Endothelial cell of umbilical vein (primary cell): ENCODE measurements around the gene NPAS1. TPM values are rescaled to one million over a fixed set of nuclear protein-coding genes. Genes with fewer than 3 reads are reported as not detected.

Source experiments
- BruUV-seq: library from RNA; stranded (reverse); fragments of 400-500 nt; replicated peaks from 2 replicates; lab custom pipeline; 2021; lab: Mats Ljungman, UMichigan
- CTCF ChIA-PET: fragments of 300-600, 350-600 bp; sonication (Branson Sonifier 250); formaldehyde crosslinking; loops from one replicate; lab custom pipeline; 2021; ENCODE audit warnings: antibody characterized with exemption, inconsistent platforms; lab: Charles Lee
- POLR2A ChIA-PET: fragments of 300-600, 350-600 bp; sonication (Branson Sonifier 250); formaldehyde crosslinking; loops from one replicate; lab custom pipeline; 2021; ENCODE audit warnings: antibody characterized with exemption, inconsistent platforms; lab: Charles Lee
- DNase-seq: peaks from one replicate; pipeline ENCODE4 v3.0.0-alpha.2; 2011; ENCODE audit warnings: low read depth, low spot score
- FAIRE-seq: peaks from 2 replicates; lab custom pipeline; 2011; peaks lifted over from hg19 to GRCh38; lab: Jason Lieb, UNC
- H2AFZ ChIP-seq: 2 replicates; pipeline ENCODE4 v1.6.0; 2012; ENCODE audit warnings: low read depth, low read length, control low read depth, inconsistent platforms
- H3K27ac ChIP-seq: 2 replicates; pipeline ENCODE4 v1.5.1; 2011; ENCODE audit warnings: low read depth, mild to moderate bottlenecking, control low read depth, low read length, moderate library complexity; ENCODE audit not compliant: insufficient read depth
- H3K27me3 ChIP-seq, 2 experiments: 2 replicates each; pipeline versions ENCODE4 v1.6.0 to v1.6.1; 2011; ENCODE audit warnings: low read length in 2 of 2, mixed read lengths in 1 of 2; ENCODE audit not compliant: control insufficient read depth in 2 of 2, insufficient read depth in 2 of 2
- H3K36me3 ChIP-seq, 2 experiments: 2 replicates in 1 of 2; 3 replicates in 1 of 2; pipeline ENCODE4 v1.5.1; 2011; ENCODE audit warnings: low read length in 2 of 2, mild to moderate bottlenecking in 1 of 2, moderate library complexity in 1 of 2; ENCODE audit not compliant: control insufficient read depth in 2 of 2, insufficient read depth in 2 of 2; ENCODE audit errors: extremely low read depth in 1 of 2
- H3K4me1 ChIP-seq: 3 replicates; pipeline ENCODE4 v1.5.1; 2011; ENCODE audit warnings: mild to moderate bottlenecking, low read length; ENCODE audit not compliant: control insufficient read depth, insufficient read depth; ENCODE audit errors: extremely low read depth
- H3K4me2 ChIP-seq: 2 replicates; pipeline ENCODE4 v1.6.1; 2011; ENCODE audit warnings: low read length, control low read depth, mixed read lengths; ENCODE audit not compliant: insufficient read depth
- H3K4me3 ChIP-seq, 3 experiments: fragments of 200-600 bp in 1 of 3; sonication (generic), shearing (Covaris generic) in 1 of 3; replicated peaks in 1 of 3; 2 replicates each; pipeline ENCODE4 v1.5.1; 2011 to 2016; ENCODE audit warnings: control low read depth in 3 of 3, low read length in 3 of 3, mild to moderate bottlenecking in 2 of 3, inconsistent platforms in 1 of 3, low read depth in 1 of 3, moderate library complexity in 1 of 3; ENCODE audit not compliant: insufficient read depth in 1 of 3
- H3K79me2 ChIP-seq: 2 replicates; pipeline ENCODE4 v1.6.0; 2012; ENCODE audit warnings: low read length, inconsistent platforms; ENCODE audit not compliant: control insufficient read depth, insufficient read depth
- H3K9ac ChIP-seq: replicated peaks from 2 replicates; pipeline ENCODE3; 2011; ENCODE audit warnings: low read length, control low read depth; ENCODE audit not compliant: insufficient read depth; ENCODE audit errors: extremely low read depth
- H3K9me1 ChIP-seq: replicated peaks from 3 replicates; pipeline ENCODE4 v1.6.0; 2011; ENCODE audit warnings: mild to moderate bottlenecking, low read length; ENCODE audit not compliant: control insufficient read depth, insufficient read depth; ENCODE audit errors: extremely low read depth
- H3K9me3 ChIP-seq: replicated peaks from 2 replicates; pipeline ENCODE4 v1.5.1; 2012; ENCODE audit warnings: low read length, inconsistent platforms; ENCODE audit not compliant: control insufficient read depth, insufficient read depth
- H4K20me1 ChIP-seq: replicated peaks from 2 replicates; pipeline ENCODE3; 2011; ENCODE audit warnings: mild to moderate bottlenecking, low read length; ENCODE audit not compliant: control insufficient read depth, insufficient read depth; ENCODE audit errors: extremely low read depth
- CTCF ChIP-seq, 2 donors: IDR thresholded peaks; 1 replicate in 1 of 2; 2 replicates in 1 of 2; pipeline ENCODE4 v1.5.1; 2011; ENCODE audit warnings: low read length in 2 of 2, mild to moderate bottlenecking in 2 of 2, moderate library complexity in 2 of 2, control low read depth in 1 of 2, inconsistent platforms in 1 of 2, low read depth in 1 of 2; ENCODE audit not compliant: insufficient read depth in 1 of 2; ENCODE audit errors: extremely low read depth in 1 of 2
- EZH2 ChIP-seq: IDR thresholded peaks from 2 replicates; pipeline ENCODE4 v1.6.1; 2012; ENCODE audit warnings: borderline replicate concordance, low read depth, mild to moderate bottlenecking, moderate library complexity, low read length, inconsistent platforms; ENCODE audit not compliant: severe bottlenecking
- FOS ChIP-seq: IDR thresholded peaks from 2 replicates; pipeline ENCODE4 v1.6.1; 2011; ENCODE audit warnings: mild to moderate bottlenecking, low read length, moderate library complexity, borderline replicate concordance; ENCODE audit not compliant: insufficient read depth
- GATA2 ChIP-seq: IDR thresholded peaks from 2 replicates; pipeline ENCODE4 v1.7.0; 2011; ENCODE audit warnings: low read depth, mild to moderate bottlenecking, moderate library complexity, mixed read lengths, low read length; ENCODE audit not compliant: insufficient read length, insufficient read depth
- JUN ChIP-seq: IDR thresholded peaks from 2 replicates; pipeline ENCODE4 v1.6.1; 2011; ENCODE audit warnings: borderline replicate concordance, low read depth; ENCODE audit not compliant: insufficient read length, insufficient read depth
- MAX ChIP-seq: IDR thresholded peaks from 2 replicates; pipeline ENCODE4 v1.6.1; 2011; ENCODE audit not compliant: insufficient read depth, insufficient read length
- MYC ChIP-seq: IDR thresholded peaks from one replicate; pipeline ENCODE4 v1.6.1; 2011; ENCODE audit warnings: mild to moderate bottlenecking, low read depth, low read length
- POLR2A ChIP-seq: IDR thresholded peaks from 2 replicates; pipeline ENCODE4 v1.6.1; 2012; ENCODE audit warnings: low read depth, mild to moderate bottlenecking, control low read depth, low read length
- POLR2AphosphoS5 ChIP-seq: IDR thresholded peaks from 2 replicates; pipeline ENCODE4 v1.6.1; 2012; ENCODE audit warnings: low read depth, mild to moderate bottlenecking, control low read depth, low read length, moderate library complexity; ENCODE audit not compliant: insufficient read depth
- dilution Hi-C: fragments of 300-500 bp; cut with MboI; formaldehyde crosslinking; loops from one replicate; pipeline ENCODE4 v1.15.0; 2019; ENCODE audit warnings: low sequenced_read_pairs; ENCODE audit not compliant: extremely low pct_ligation_motif_present
- intact Hi-C: fragments of 100-400 bp; cut with micrococcal nuclease; formaldehyde crosslinking; loops from one replicate; pipeline ENCODE4 v1.10.0; 2022
- polyA plus RNA-seq, 4 experiments: library from polyadenylated mRNA; depleted of rRNA in 3 of 4; stranded (reverse) in 3 of 4; unstranded in 1 of 4; fragments of >200 nt; gene quantifications; 2 replicates each; pipeline versions ENCODE4 v1.2.1 to v1.2.3, GENCODE V29; 2011 to 2012; ENCODE audit warnings: missing spikeins in 1 of 4
- total RNA-seq: library from RNA; stranded (reverse); gene quantifications from 2 replicates; pipeline ENCODE4 v1.2.3, GENCODE V29; 2021

NPAS1 gene
- total and polyA plus RNA-seq, 2 donors (not counting 3 experiments of a cell fraction or from before 2014, with no cell fraction given), result 0.18 to 0.62 TPM

GRCh38 chr19:46979126-46980105, 40.2 kb upstream of the NPAS1 start:
- Histone ChIP-seq H3K4me3 (no peak overlapping the region), H3K9me3 (no peaks in the 10 kb centered on the region), H3K4me2 (no peak overlapping the region), H3K9me1 (no peaks in the 10 kb centered on the region), H3K36me3 (no peaks in the 10 kb centered on the region), H3K27ac (no peak overlapping the region), H4K20me1 (no peaks in the 10 kb centered on the region), H3K4me1 (peaks cover 41% of the 10 kb centered on the region), H3K27me3 (no peaks in the 10 kb centered on the region), H3K79me2 (peaks cover 4% of the 10 kb centered on the region), H3K9ac (no peak overlapping the region), H2AFZ (no peak overlapping the region)
- ChIA-PET CTCF (interaction anchor here (0.7 to 2.7 kb wide), 3 partner anchors 9 to 123 kb away, joined by 3 to 11 read pairs (median 3); no protein-coding TSS in a partner anchor), POLR2A (no interaction called here)
- intact Hi-C loops, result loop anchor here (5.0 kb wide), 1 partner anchor 42 kb away; no protein-coding TSS in a partner anchor
- TF ChIP-seq GATA2 (no peak), JUN (no peak), MAX (no peak), CTCF (IDR thresholded peaks at IDR 0.05; ENCODE audit: extremely low read depth in 1 of 2, insufficient read depth in 1 of 2, low read depth in 1 of 2, low read length in 2 of 2) (no peak), EZH2 (no peak), POLR2A (no peak), MYC (no peak), POLR2AphosphoS5 (no peak), FOS (no peak)
- dilution Hi-C loops, result no loop called here
- no peak for DNase-seq
- no TSS peak for BruUV-seq
- no peak for FAIRE-seq
